ENCODE measurements around the gene ARMC12.

GRCh38 chr6:35775031-35775430, 38.2 kb downstream of the ARMC12 start:
- TF ChIP-seq EZH2 (IDR thresholded peaks at IDR 0.05; ENCODE audit: low read length): no peak
- TF ChIP-seq, protein P1, sequence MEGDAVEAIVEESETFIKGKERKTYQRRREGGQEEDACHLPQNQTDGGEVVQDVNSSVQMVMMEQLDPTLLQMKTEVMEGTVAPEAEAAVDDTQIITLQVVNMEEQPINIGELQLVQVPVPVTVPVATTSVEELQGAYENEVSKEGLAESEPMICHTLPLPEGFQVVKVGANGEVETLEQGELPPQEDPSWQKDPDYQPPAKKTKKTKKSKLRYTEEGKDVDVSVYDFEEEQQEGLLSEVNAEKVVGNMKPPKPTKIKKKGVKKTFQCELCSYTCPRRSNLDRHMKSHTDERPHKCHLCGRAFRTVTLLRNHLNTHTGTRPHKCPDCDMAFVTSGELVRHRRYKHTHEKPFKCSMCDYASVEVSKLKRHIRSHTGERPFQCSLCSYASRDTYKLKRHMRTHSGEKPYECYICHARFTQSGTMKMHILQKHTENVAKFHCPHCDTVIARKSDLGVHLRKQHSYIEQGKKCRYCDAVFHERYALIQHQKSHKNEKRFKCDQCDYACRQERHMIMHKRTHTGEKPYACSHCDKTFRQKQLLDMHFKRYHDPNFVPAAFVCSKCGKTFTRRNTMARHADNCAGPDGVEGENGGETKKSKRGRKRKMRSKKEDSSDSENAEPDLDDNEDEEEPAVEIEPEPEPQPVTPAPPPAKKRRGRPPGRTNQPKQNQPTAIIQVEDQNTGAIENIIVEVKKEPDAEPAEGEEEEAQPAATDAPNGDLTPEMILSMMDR (optimal IDR thresholded peaks at IDR 0.05 in 1 of 3, IDR thresholded peaks at IDR 0.05 in 1 of 3, conservative IDR thresholded peaks at IDR 0.05 in 1 of 3; ENCODE audit: extremely low read depth in 1 of 3, insufficient read depth in 2 of 3, low read length in 3 of 3): no peak
